ENCODE measurements around the gene IL31.

DNA sequence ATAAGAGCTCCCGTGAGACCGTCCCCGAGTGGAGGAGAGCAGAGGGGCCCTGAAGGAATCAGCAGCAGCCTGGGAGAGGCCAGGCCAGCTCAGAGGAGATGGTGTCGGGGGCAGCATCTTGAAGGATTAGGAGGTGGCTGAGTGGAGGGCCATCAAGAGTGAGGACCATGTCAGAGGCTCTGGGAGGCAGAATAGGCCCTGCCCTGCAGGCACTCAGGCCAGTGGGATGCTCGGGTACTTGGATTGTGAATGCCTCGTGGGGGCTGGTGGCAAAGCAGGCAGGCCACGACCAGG, 47.7 kb downstream of the IL31 start:
- TF ChIP-seq, protein P1, sequence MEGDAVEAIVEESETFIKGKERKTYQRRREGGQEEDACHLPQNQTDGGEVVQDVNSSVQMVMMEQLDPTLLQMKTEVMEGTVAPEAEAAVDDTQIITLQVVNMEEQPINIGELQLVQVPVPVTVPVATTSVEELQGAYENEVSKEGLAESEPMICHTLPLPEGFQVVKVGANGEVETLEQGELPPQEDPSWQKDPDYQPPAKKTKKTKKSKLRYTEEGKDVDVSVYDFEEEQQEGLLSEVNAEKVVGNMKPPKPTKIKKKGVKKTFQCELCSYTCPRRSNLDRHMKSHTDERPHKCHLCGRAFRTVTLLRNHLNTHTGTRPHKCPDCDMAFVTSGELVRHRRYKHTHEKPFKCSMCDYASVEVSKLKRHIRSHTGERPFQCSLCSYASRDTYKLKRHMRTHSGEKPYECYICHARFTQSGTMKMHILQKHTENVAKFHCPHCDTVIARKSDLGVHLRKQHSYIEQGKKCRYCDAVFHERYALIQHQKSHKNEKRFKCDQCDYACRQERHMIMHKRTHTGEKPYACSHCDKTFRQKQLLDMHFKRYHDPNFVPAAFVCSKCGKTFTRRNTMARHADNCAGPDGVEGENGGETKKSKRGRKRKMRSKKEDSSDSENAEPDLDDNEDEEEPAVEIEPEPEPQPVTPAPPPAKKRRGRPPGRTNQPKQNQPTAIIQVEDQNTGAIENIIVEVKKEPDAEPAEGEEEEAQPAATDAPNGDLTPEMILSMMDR (IDR thresholded peaks at IDR 0.05; ENCODE audit: borderline replicate concordance, extremely low read depth, low read length, poor library complexity, severe bottlenecking) = no peak
- TF ChIP-seq EZH2 (IDR thresholded peaks at IDR 0.05; ENCODE audit: borderline replicate concordance, low read depth, low read length, severe bottlenecking) = no peak
